AG20443 (cell line): ENCODE measurements around the gene CNTFR.

Experiments used
- DNase-seq: peaks from one replicate; pipeline ENCODE4 v3.0.0; 2012; ENCODE audit warnings: low spot score, mixed read lengths

Gene CNTFR

DNA sequence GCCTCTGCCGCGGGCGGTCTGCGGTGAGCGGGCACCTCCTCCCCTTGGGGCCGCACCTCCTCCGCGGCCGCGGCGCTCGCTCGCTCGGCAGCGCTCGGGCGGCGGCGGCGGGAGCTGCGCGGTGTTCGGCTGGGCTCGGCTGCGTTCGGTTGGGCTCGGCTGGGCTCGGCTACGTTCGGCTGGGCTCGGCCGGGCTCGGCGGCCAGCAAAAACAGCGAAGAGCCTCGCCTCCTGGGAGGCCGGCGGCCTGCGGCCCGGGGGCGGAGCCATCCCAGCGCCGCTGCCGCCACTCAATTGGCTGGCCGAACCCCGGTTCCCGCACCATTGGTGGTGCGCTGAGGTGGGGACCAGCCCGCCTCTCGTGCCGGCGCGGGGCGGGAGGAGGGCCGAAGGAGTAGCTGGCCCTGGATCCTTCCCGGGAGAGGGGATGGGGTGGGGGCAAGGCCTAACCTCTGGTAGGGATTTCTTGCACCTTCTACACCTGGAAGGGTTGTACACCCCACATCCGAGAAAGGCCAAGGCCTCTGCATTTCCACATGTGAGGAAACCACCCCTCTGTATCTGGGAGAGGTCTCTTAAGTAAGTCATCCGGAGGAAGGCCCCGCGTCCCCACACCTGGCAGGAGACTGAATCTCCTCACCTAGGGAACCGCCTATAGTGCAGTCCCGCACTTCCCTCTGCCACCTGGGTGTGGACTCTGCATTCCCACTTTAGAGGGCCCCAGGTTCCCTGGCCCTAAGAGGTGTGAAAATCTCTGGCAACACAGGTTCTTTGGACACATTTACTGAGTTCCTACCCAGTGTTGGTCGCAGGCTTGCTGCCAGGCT, 66.3 kb downstream of the CNTFR start, which contains the start of gene ENHO:
Gene ENHO, minus strand, starts transcription at position 20 of the 827 bp plus-strand sequence. CDS start 1,295 bp downstream, outside the sequence.
- DNase-seq, result peak; percentile 99

DNA sequence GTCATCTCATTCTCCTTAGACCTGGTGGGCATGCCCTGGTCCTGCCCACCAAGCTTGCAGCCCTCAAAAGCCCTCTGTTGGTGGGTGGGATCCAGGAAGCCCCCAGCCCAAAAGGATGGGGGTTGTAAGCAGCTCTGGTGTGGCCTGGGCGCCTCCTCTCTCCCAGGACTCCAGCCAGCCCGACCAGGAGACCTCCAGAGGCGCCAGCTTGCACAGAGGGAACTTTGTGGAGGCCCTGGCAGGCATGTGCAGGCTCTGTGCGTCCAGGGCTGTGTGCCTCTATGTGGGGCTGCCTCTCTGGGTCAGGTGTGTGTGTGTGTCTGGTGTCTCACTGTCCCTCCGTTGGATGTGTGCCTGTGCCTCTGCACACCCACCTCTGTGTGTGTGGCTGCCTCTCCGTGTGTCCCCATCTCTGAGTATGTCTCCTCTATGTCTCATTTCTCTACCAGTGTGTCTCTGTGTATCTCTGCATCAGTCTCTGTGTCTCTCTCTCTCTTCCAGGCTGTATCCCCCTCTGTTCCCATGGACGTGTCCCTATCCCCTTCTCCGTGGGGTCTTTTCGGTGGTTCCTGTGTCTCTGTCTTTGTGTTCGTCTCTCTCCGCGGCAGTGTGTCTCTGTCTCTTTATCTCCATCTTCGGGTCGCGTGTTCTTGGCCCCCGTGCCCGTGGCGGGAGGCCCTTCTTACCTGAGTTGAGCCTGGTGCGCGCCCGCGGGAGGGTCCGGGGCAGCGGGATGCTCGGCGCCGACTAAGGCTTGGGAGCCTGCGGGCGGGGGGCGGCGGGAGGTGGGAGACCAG, 67.2 kb downstream of the CNTFR start:
- DNase-seq, result no peak

DNA sequence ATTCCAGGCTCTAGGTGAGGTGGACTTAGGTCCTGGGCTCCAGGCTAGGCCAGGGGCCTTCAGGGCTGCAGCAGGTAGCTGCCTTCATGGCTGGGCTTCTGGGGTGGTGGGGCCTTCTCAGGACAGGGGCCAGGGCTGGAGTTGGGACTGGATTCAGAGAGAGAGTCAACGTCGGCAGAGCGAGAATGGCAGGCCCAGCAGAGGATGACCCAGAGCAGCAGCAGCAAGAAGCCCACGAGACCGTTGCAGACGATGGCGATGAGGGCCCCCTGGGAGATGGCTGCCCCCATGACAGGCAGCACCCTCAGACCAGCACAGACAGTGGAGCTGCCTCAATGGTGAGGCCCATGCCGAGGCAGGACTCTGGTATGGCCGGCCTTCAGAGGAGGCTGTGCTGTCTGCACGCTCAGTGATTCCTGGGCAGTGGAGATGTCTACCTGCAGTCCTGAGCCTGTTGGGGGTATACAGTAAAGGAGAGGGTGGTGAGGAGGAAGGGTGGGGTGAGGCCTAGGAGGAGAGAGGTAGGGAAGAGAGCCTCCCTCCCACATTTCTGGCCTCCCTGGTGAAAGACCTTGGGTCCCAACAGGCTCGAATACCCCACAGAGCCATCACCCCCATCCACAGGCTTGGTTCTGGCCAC, 68.0 kb downstream of the CNTFR start:
- DNase-seq, result no peak

DNA sequence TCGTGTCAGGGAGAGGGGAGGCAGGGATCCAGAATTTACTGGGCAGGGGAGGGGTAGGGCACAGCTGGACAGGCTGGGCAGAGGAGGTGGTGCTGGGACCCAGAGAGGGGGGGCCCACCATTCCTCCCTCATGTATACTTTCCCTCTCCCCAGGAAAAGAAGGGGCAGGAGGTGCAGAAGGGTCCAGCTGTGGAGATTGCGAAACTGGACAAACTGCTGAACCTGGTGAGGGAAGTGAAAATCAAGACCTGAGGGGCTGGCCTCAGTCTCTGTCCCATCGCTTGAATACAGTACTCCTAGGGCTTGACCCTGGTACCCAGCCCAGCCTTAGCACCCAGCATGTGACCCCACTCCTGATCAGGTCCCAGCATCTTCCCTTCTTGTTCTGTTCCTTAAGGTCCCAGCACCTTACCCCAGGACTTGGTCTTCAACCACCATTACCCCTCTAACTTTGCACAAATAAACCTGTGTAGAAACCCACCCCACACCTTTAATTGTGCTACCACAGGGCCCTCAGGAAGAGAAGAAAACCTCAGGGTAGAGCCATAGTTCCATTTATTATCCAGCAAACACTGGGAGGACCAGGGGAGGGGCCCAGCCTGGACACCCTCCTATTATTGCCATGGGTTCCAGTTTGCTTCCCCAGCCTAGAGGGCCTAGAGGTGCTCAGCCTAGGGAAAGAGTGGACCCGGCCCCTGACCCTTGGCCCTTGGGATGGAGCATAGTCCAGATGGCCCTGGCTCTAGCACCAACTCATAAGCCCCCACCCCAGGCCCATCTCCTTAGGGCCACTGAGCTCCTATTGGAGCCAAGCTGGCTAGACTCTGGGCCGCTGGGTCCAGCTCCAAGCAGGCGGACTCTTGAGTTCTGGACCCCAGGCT, 68.8 kb downstream of the CNTFR start:
- no peak for DNase-seq

DNA sequence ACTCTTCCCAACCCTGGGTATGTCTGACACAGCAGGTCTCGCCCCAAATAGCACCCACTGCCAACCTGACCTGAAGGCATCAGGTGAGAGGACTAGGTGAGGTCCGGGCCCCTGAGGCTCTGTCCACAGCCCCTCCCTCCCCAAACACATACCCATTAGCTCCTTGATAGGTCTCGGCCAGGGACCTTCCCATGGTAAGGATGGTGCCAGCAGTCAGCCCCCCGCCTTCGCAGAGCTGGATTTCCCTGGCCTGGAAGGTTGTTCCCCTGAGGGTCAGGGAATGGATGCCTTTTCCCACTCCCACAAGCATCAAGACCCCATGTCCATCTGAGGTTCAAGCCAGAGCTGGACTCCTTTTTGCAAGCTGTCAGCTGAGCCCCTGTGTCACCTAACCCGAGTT, 69.4 kb downstream of the CNTFR start:
- no peak for DNase-seq

DNA sequence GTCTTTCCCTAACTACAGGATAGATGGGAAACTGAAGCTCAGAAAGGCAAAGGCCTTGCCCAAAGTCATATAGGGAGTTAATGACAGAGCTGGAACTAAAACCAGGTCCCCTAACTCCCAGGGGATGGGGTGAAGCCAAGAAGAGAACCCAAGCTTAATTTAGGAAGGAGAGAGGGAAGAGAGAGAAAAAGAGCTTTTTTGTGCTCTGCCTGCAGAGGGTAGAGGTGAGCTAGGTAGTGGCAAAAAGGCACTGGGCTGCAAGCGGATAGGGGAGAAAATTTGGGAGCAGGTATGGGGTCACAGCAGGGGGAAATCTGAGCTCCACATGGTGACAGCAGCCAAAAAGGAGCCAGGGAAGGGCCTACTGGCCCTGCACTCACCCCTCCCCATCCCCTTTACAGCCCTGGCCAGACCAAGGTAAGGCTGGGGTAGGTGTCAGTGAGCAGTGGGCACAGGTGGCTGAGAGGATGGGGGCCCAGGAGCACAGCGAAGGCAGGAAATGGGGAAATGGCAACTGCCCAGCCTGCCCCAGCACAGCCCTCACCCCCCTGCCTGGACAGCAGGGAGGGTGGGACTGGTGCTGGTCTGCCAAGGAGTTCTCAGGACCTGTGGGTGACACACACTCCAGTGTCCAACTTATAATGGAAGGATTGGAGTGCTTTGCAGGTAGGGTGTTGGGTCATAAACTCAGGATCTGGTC, 70.1 kb downstream of the CNTFR start:
- no peak for DNase-seq

DNA sequence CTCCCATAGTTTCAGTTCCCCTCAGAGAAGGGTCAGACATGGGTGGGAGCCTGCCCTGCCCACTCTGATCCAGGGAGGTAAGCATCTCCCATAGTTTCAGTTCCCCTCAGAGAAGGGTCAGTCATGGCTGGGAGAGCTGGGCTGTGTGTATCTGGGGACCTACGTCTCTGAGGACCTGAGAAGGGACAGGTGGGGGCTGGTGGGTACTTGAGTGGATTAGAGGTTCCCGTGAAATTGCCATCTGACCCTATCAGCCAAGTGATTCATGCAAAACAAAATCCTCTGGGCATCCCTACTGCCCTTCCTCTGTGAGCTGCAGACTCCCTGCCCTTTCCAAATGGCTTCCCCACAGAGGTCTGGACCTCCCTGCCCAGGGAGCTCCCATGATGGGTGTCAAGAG, 70.6 kb downstream of the CNTFR start:
- no peak for DNase-seq

DNA sequence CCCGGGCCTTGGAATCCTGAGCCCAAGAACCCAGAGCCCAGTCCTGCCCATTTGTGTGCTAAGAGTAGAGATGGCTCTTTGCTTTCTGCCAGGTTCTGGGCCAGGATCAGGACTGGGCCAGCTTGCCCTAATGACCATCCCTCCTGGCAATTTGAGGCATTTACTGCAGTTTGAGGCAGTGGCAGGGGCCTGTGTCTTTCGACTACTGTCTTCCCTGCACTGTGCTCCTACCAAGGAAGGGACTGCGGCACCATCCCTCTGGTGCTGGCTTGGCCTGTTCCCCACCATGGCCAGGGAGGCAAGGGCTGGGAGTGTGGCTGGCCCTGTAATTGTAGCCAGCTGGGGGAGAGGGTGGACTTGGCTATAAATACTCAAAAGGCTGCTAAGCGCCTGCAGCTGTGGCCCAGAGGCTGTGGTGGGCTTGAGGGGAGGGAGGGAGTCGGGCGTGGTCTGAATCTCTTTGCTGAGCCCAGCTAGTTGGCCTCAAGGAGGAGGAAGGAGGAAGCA, 71.4 kb downstream of the CNTFR start:
- no peak for DNase-seq

DNA sequence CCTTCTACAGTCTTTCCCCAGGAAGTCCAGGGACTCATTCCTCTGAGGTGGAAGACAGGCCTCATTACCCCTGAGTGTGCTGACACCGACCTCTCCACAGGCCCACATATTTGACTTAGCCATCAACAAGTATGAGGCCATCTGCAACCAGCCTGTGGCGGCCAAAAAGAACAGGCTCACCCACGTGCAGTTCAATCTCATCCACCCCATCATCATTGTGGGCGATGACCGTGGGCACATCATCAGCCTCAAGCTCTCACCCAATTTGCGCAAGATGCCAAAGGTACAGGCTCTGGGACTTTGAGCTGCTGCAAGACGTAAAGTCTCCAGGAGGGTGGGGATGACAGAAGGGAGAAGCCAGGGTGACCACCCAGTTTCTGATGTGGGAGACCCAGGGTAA, 72.3 kb downstream of the CNTFR start:
- no peak for DNase-seq

DNA sequence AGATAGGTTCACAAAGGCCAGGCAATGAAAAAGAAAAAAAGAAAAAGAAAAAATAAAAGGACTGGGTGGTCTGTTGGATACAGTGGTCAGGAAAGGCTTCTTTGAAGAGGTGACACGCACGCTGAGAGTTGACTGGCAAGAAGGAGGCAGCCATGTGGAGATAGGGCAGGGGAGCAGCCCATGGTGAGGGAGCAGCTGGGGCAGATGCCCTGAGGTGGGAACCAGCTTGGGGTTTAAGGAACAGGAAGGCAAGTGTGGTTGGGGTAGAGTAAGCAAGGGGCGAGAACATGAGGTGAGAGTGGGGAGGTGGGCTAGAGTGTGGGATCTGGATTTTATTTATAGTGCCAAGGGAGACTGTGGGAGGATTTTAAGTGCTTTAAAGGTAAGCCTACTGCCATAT, 73.6 kb downstream of the CNTFR start:
- DNase-seq, result no peak

DNA sequence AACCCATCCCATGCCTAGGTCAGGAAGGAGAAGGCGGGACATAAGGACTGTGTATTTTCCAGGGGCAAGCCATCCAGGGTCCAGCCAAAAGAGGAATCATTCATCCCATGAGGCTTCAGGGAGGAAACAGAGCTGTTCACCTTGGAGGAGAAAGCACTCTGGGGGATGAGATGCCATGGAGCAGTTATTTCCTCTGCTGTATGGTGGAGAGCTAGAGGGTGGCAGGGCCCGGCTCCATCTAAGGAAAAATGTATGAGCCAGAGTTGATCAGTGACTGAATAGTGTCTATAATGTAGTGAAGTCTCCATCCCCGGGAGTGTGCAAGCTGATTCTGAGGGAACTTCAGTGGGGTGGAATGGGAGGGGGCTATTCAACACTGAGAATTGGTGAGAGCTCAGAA, 74.7 kb downstream of the CNTFR start:
- no peak for DNase-seq

DNA sequence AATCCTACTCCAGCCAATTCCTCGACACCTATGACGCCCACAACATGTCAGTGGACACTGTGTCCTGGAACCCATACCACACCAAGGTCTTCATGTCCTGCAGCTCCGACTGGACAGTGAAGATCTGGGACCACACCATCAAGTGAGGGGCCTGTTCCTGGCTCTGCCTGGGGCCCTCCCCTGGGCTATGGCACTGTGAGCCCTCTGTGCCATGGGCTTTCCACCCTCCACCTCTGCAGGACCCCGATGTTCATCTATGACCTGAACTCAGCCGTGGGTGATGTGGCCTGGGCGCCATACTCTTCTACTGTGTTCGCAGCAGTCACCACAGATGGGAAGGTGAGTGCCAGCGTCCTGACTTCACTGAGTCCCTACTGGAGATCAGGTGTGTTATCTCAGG, 75.1 kb downstream of the CNTFR start:
- no peak for DNase-seq

DNA sequence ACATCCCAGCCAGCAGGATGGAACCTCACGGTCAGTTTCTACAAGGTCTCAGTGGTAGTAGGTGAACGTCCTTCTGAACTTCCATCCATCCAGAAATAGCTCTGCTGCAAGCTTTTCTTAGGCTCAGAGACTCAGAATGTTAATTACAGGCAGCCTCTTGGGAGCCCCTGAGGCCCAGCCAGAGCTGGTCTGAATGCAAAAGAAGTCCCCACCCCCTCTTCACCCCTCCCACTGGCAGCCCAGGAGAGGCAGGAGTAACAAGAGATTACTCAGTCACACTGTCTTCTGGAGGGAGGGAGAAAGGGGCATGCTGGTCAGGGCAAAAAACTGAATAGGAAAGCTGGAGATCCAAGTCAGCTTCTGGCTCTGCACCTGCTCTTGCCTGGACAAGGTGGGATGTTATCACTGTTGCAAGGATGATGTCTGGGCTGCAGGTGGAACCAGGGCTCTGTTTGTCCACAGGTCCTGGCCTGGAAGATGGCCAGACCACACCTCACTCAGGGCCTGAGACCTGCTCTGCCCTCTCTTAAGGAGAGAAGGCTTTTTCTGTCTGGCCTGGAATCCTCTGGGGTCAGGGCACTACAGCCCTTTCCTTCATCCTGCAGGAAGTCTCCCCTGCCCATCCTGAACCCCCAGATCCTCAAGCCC, 75.8 kb downstream of the CNTFR start:
- DNase-seq, result peak; percentile 44

DNA sequence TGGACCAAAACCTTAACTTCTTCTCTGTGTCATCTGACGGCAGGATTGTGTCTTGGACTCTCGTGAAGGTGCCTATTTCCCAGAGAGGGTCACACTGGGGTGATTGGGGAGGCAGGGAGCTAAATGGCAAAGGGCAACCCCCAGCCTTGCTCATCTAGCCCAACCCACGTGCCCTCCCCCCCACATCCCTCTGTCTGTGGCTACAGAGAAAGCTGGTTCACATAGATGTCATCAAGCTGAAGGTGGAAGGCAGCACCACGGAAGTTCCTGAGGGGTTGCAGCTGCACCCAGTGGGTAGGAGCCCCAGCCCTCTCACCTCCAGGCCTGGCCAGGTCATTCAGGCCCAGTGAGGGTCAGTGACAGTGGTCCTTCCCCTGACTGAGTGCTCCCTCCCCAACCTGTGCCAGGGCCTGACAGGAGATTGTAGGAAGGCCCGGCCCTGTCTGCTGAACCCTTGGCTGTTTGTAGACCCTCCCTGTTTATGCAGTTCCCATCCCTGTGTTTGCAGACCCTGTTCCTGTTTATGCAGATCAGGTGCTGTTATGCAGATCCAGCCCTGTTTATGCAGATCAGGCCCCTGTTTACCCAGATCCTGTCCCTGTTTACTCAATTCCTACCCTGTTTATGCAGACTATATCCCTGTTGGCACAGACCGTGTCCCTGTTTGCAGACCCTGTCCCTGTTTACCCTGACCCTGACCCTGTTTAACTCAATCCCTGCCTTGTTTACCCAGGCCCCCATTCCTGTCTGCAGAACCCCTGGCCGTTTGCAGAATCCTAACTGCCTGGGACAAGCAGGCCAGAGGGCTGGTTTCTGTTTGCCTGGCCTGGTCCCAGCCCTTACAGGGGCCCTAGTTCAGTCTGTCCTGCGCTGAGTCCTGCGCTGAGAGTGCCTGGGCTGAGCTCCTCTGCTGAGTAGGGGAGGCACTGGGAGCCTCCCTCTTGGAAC, 77.1 kb downstream of the CNTFR start:
- DNase-seq, result no peak

DNA sequence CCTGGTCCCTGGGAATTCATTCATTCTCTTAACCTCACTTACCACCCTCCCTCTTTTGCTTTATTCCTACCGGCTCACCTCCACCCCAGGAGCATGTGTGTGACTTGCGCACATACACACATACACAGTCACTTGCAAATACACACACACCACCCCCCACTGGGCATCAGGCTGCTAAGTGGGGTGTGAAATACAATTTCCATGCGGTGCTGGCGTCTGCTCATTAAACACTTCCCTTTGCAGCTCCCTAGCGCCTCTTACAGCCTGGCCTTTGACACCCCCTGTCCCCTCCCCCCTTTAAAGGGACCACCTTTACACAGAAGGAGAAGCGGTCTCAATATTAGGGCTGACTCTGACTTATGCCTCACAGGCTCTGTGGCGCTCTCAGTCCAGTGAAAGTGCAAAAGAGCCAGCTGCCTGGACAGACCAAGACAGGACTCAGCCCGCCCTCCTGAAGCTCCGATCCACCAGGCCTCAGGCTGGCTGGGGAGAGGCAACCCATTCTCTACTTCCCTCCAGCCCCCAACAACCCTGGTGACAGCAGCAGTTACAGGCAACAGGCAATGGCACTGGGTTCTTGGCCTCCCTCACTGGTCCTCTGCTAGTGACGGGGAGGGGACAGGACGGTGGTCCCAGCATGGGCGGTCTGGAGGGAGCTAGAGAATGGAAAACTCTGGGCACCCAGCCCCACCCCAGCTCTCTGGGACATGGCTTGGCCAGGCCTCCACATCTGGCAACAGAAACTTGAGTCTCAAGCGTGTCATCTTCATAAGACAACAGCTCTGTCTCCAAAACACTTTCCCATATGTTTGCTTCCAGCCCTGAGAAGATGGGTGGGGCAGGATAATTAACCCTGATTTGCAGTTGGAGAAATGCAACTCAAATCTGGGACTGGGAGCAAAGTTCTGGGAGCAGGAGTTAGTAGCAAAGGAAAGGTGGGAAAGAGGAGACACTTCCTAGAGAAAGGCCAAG, 78.7 kb downstream of the CNTFR start:
- no peak for DNase-seq

DNA sequence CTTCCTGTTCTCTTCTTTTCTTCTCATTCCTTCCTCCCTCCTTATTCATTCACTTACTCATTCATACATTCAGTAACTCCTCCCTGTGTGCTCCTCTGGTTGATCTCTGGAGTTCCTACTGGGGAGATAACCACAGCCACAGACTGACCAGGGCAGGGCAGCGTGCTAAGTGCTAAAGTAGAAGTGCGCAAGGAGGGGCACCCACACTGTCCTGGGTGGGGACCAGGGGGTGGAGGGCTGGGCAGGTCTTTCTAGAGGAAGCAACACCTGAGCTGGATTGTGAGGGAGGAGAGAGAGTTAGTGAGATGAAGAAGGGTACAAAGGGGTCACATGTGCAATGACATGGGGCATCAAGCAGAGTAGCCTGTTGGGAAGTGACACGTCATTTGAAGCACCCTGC, 80.6 kb downstream of the CNTFR start:
- DNase-seq, result no peak

DNA sequence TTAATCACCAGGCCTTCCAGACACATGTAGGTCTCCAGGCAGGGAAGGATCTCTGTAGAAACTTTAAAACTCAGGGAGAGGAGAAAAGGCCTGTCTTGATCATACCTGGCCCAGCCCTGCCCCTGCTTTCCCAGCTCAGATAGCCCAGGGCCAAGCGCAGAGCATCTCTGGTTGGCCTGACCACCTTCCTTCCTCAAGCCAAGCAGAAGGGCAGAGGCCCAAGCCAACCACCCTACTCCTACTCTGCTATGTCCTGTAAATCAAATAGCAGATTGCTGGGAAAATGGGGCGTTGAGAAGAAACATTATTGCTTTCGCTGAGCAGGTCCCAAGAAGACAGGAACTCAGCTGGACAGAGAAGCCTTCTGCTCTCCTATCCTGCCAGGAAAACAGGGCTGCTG, 81.1 kb downstream of the CNTFR start:
- DNase-seq, result no peak

DNA sequence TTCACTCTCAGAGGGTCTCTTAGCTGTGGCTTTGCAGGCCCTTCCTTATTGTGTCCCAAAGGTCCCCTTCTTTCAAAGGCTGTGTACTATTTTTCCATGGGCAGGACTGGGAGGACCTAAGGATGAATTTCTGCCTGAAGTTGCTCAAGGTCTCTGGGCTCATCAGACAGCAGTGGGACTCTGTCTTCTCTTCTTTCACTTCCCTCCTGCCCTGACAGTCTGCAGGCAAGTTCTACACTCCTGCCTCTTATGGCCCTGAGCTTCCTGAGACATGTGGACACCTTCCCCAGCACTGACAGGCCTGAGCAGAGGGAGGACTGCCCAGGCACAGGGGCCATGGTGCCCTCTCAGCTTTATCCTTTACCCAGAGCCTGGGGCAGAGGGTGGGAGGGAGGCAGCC, 81.6 kb downstream of the CNTFR start:
- DNase-seq, result no peak
